K562 (cell line): Measurements from ENCODE around the gene TMEM39B. TPM values are rescaled to one million over a fixed set of nuclear protein-coding genes. Genes with fewer than 3 reads are reported as not detected.

Experiments
- ARID4B ChIP-seq: sonication (generic); formaldehyde crosslinking; IDR thresholded peaks from 2 replicates; pipeline ENCODE4 v1.8.0; 2022; ENCODE audit warnings: mild to moderate bottlenecking, missing genetic modification reagents
- CBFA2T3 ChIP-seq: fragments of 450-650 bp; IDR thresholded peaks from 2 replicates; pipeline ENCODE4 v1.6.1; 2017
- CUX1 ChIP-seq: fragments of 200-800 bp; sonication (Bioruptor generic); IDR thresholded peaks from 2 replicates; pipeline ENCODE4 v1.6.1; 2016; ENCODE audit warnings: missing genetic modification characterization, missing compliant biosample characterization
- GABPB2 ChIP-seq: fragments of 250-450 bp; sonication (Bioruptor Pico); conservative IDR thresholded peaks from 2 replicates; pipeline ENCODE4 v1.5.1; 2021; ENCODE audit warnings: mild to moderate bottlenecking
- HSF4 ChIP-seq: fragments of 250-450 bp; sonication (Bioruptor Pico); IDR thresholded peaks from 2 replicates; pipeline ENCODE4 v2.1.2; 2022; ENCODE audit warnings: mild to moderate bottlenecking, moderate library complexity, borderline replicate concordance
- NFATC3 ChIP-seq: fragments of 450-650 bp; IDR thresholded peaks from 2 replicates; pipeline ENCODE4 v1.6.1; 2017; ENCODE audit warnings: mild to moderate bottlenecking
- SOX6 ChIP-seq: fragments of 450-650 bp; IDR thresholded peaks from 2 replicates; pipeline ENCODE4 v1.6.1; 2014; ENCODE audit warnings: mild to moderate bottlenecking
- TSC22D4 ChIP-seq: fragments of 450-650 bp; IDR thresholded peaks from 2 replicates; pipeline ENCODE4 v1.6.1; 2016; ENCODE audit warnings: missing genetic modification characterization, missing biosample characterization, control low read depth
- ZNF143 ChIP-seq: sonication (generic); formaldehyde crosslinking; IDR thresholded peaks from 2 replicates; pipeline ENCODE4 v1.9.0; 2022; ENCODE audit warnings: mild to moderate bottlenecking, missing genetic modification reagents
- ZNF3 ChIP-seq: fragments of 250-450 bp; sonication (Bioruptor Pico); IDR thresholded peaks from 2 replicates; pipeline ENCODE4 v1.5.0; 2021; ENCODE audit warnings: mild to moderate bottlenecking, moderate library complexity
- polyA plus RNA-seq, 8 experiments: library from polyadenylated mRNA; depleted of rRNA in 4 of 8; stranded (reverse) in 5 of 8; unstranded in 3 of 8; fragments of >200 nt; fragmentation: Nextera tagmentation in 2 of 8; fragmentation: Illumina TruSeq in 1 of 8; extraction: Ambion mirVana in 2 of 8; extraction: Trizol in 1 of 8; gene quantifications; 2 replicates each; pipeline versions ENCODE4 v1.2.1 to v1.2.3, GENCODE V29; 2011 to 2014; ENCODE audit warnings: inconsistent platforms in 1 of 8, missing spikeins in 1 of 8
- total RNA-seq, 7 experiments: library from RNA; depleted of rRNA in 6 of 7; stranded (reverse); fragments of >200 nt in 6 of 7; fragmentation: Illumina TruSeq in 2 of 7; extraction: Trizol in 2 of 7; gene quantifications; 2 replicates each; pipeline versions ENCODE4 v1.2.1 to v1.2.3, GENCODE V29; 2011 to 2021; ENCODE audit warnings: low replicate concordance in 1 of 7
- TF ChIP-seq, protein P1 (sequence below): sonication (generic); formaldehyde crosslinking; IDR thresholded peaks from 2 replicates; pipeline ENCODE4 v1.8.1; 2023; ENCODE audit warnings: mild to moderate bottlenecking, missing genetic modification reagents
- TF ChIP-seq, protein P2 (sequence below): fragments of 450-650 bp; IDR thresholded peaks from 2 replicates; pipeline ENCODE4 v1.6.1; 2014; ENCODE audit warnings: low read depth, mild to moderate bottlenecking, moderate library complexity, borderline replicate concordance

TMEM39B gene
- total and polyA plus RNA-seq, 9 of the 15 experiments (the other 6 are each of a cell fraction or from before 2014, with no cell fraction given) = 0.92 to 28.5 (median 9.7) TPM

DNA sequence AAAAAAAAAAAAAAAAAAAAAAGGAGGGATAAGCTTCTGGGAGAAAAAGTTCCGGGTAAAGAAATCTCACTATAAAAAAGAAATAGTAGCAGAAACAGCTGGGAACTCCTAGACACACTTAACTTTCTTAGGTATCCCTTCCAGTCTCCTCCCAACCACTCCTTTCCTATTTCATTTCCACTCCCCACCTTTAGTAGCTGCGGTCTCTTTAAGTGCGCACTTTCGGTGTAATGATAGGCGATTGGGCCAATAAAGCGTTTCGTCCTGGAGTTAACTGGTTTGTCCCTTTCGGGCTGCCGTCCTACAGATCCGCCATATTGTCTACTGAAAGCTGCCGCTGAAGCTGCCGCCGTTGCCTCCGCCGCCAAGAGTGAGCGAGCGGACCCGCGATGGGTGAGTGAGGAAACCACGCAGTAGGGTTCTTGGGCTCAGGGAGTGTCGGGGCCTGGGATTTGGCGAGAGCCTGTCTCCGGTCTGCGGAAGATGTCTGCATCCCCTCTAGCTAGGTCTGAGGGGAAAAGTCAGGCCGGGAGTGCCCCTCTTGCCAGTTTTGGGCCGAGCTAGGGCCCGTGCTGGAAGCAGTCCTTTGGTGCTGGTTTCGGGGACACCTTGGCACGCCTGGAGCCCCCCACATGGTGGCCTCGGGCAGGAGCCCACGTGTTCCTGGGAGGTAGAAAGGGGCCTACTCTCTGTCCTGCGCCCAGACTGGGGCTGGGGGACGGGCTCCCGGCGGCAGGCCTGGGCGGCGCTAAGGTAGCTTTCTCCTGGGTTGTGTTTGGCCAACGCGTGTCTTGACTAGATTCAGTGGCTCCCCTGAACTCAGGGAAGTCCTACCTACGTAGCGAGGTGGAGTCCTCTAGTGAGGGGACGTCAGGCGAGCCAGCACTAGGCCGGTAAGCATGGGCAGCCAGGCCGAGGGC, 35.3 kb downstream of the TMEM39B start, which contains the start of gene KPNA6 (continued):
- TF ChIP-seq ARID4B (peak; percentile 87), HSF4 (no peak), CBFA2T3 (no peak), ZNF143 (peak; percentile 52; the same call in 1 of the 2 replicates), SOX6 (peak; percentile 56), TSC22D4 (tag) (no peak), NFATC3 (no peak), CUX1 (CRISPR knock-in tag) (peak; percentile 67; the same call in 1 of the 2 replicates), ZNF3 (CRISPR knock-in tag) (no peak), GABPB2 (CRISPR knock-in tag) (no peak)
- TF ChIP-seq, protein P1, sequence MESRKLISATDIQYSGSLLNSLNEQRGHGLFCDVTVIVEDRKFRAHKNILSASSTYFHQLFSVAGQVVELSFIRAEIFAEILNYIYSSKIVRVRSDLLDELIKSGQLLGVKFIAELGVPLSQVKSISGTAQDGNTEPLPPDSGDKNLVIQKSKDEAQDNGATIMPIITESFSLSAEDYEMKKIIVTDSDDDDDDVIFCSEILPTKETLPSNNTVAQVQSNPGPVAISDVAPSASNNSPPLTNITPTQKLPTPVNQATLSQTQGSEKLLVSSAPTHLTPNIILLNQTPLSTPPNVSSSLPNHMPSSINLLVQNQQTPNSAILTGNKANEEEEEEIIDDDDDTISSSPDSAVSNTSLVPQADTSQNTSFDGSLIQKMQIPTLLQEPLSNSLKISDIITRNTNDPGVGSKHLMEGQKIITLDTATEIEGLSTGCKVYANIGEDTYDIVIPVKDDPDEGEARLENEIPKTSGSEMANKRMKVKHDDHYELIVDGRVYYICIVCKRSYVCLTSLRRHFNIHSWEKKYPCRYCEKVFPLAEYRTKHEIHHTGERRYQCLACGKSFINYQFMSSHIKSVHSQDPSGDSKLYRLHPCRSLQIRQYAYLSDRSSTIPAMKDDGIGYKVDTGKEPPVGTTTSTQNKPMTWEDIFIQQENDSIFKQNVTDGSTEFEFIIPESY (CRISPR knock-in tag) = no peak
- TF ChIP-seq, protein P2, sequence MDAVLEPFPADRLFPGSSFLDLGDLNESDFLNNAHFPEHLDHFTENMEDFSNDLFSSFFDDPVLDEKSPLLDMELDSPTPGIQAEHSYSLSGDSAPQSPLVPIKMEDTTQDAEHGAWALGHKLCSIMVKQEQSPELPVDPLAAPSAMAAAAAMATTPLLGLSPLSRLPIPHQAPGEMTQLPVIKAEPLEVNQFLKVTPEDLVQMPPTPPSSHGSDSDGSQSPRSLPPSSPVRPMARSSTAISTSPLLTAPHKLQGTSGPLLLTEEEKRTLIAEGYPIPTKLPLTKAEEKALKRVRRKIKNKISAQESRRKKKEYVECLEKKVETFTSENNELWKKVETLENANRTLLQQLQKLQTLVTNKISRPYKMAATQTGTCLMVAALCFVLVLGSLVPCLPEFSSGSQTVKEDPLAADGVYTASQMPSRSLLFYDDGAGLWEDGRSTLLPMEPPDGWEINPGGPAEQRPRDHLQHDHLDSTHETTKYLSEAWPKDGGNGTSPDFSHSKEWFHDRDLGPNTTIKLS = no peak
